BE2C (cell line): ENCODE measurements around the gene GLIPR1L1.

Experiments
- DNase-seq: peaks from one replicate; pipeline ENCODE4 v3.0.0-alpha.2; 2020
- H3K27me3 ChIP-seq: fragments of 250-450 bp; sonication (Bioruptor Pico); 2 replicates; pipeline ENCODE4 v1.5.1; 2020; ENCODE audit warnings: mild to moderate bottlenecking
- H3K36me3 ChIP-seq: fragments of 250-450 bp; sonication (Bioruptor Pico); 2 replicates; pipeline ENCODE4 v1.5.1; 2020; ENCODE audit warnings: mild to moderate bottlenecking
- H3K4me1 ChIP-seq: fragments of 250-450 bp; sonication (Bioruptor Pico); 2 replicates; pipeline ENCODE4 v1.5.1; 2020
- H3K4me3 ChIP-seq: 2 replicates; pipeline ENCODE4 v1.5.1; 2011; ENCODE audit warnings: low read depth, low read length
- H3K9me3 ChIP-seq: fragments of 250-450 bp; sonication (Bioruptor Pico); 2 replicates; pipeline ENCODE4 v1.5.1; 2020
- TF ChIP-seq, protein P1 (sequence below): IDR thresholded peaks from 2 replicates; pipeline ENCODE4 v1.5.1; 2012; ENCODE audit warnings: mild to moderate bottlenecking, low read depth, low read length

Gene GLIPR1L1

DNA sequence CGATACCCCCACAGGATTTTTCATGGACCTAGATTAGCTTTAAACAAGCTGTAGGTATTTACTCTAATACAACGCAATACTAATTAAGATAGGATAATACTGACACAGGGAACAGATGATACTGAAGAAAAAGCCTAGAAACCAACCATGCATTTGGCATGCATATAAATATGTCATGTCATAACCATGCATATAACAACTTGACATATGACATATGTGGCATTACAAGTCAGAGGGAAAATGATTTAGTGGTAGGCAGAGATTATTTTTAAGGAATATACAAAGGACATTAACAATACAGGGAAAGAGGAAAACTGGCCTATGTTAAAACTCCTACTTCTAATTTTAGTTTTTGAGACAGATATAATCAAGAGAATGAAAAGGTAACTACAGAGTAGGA is 32.2 kb upstream of the GLIPR1L1 start:
- no peaks in the 10 kb centered on the region for H3K36me3 ChIP-seq
- H3K9me3 ChIP-seq: no peaks in the 10 kb centered on the region
- no peak overlapping the region for H3K4me3 ChIP-seq
- H3K27me3 ChIP-seq: peaks cover 7% of the 10 kb centered on the region; the same call in 1 of the 2 replicates
- H3K4me1 ChIP-seq: no peaks in the 10 kb centered on the region
- DNase-seq: no peak
- TF ChIP-seq, protein P1, sequence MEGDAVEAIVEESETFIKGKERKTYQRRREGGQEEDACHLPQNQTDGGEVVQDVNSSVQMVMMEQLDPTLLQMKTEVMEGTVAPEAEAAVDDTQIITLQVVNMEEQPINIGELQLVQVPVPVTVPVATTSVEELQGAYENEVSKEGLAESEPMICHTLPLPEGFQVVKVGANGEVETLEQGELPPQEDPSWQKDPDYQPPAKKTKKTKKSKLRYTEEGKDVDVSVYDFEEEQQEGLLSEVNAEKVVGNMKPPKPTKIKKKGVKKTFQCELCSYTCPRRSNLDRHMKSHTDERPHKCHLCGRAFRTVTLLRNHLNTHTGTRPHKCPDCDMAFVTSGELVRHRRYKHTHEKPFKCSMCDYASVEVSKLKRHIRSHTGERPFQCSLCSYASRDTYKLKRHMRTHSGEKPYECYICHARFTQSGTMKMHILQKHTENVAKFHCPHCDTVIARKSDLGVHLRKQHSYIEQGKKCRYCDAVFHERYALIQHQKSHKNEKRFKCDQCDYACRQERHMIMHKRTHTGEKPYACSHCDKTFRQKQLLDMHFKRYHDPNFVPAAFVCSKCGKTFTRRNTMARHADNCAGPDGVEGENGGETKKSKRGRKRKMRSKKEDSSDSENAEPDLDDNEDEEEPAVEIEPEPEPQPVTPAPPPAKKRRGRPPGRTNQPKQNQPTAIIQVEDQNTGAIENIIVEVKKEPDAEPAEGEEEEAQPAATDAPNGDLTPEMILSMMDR: no peak

DNA sequence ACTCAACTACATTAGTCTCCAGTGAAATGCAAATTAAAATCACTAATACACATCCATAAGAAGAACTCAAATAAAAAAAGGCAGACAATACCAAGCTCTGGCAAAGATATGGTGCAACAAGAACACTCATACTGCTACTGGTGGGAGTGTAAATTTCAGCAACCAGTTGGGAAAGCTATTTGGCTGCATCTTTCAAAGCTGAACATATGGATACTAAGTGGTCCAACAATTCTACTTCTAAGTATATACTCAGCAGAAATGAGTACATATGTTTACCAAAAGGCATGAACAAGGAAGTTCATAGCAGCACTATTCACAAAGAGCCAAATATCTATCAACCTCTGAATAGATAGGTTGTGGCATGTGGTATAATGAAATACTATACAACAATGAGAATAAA is 31.7 kb upstream of the GLIPR1L1 start:
- H3K27me3 ChIP-seq: peaks cover 7% of the 10 kb centered on the region; the same call in 1 of the 2 replicates
- no peaks in the 10 kb centered on the region for H3K36me3 ChIP-seq
- no peaks in the 10 kb centered on the region for H3K9me3 ChIP-seq
- TF ChIP-seq, protein P1: no peak
- DNase-seq: no peak
- H3K4me3 ChIP-seq: no peak overlapping the region
- no peaks in the 10 kb centered on the region for H3K4me1 ChIP-seq

DNA sequence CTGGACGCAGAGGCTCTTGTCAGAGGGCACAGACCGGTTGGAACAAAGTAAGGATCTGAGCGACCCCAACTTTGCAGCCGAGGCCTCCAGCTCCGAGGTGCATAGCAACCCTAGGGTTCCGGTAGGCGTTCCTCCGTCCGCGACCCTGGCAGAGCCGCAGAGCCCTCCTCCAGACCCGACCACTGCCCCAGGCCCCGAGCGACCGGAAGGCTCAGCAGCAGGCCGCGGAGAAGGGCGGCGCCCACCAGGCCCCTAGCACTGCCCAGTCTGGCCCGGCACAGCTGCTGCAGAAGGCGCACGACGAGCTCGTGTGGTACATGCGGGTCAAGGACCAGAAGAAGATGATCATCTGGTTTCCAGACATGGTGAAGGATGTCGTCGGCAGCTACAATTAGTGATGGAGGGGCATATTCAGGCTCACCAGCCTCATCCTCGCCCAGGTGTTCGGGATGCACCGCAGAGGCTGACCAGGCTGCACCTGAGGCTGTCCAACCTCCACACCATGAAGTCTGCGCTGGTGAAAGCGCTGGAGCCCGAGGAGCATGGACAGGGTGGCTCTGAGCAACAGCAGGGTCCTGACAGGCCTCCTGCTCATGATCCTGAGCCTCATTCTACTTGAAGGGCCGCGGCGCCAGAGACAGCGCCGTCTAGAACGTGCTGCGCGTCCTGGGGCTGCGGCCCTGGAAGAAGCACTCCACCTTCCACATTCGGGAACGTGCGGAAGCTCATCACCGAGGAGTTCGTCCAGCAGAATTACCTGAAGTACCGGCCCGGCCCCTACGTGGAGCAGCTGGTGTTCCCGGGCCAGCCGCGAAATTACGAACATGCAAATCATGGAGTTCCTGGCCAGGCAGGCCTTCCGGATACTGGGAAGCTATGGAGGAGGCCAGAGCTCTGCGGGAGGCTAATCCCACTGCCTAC is 28.8 kb upstream of the GLIPR1L1 start:
- Histone ChIP-seq H3K4me3 (no peak overlapping the region), H3K36me3 (no peaks in the 10 kb centered on the region), H3K4me1 (no peaks in the 10 kb centered on the region), H3K27me3 (peaks cover 7% of the 10 kb centered on the region; the same call in 1 of the 2 replicates), H3K9me3 (no peaks in the 10 kb centered on the region)
- no peak for DNase-seq
- TF ChIP-seq, protein P1: no peak

DNA sequence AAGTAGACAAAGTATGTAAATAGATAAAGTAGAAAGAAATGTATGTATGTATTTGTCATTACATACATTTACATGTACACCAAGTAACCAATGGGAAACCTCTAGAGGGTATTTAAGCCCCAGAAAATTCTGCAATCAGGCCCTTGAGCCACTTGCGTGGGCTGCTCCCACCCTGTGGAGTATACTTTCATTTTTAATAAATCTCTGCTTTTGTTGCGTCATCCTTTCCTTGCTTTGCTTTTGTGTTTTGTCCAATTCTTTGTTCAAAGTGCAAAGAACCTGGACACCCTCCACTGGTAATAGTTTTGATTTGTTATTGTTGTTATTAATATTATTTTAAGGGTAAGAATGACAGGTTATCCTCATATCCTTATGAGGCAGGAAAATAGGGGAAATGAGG is 26.2 kb upstream of the GLIPR1L1 start:
- Histone ChIP-seq H3K4me1 (no peaks in the 10 kb centered on the region), H3K27me3 (peaks cover 7% of the 10 kb centered on the region), H3K4me3 (no peak overlapping the region), H3K9me3 (no peaks in the 10 kb centered on the region), H3K36me3 (no peaks in the 10 kb centered on the region)
- TF ChIP-seq, protein P1: no peak
- DNase-seq: no peak

DNA sequence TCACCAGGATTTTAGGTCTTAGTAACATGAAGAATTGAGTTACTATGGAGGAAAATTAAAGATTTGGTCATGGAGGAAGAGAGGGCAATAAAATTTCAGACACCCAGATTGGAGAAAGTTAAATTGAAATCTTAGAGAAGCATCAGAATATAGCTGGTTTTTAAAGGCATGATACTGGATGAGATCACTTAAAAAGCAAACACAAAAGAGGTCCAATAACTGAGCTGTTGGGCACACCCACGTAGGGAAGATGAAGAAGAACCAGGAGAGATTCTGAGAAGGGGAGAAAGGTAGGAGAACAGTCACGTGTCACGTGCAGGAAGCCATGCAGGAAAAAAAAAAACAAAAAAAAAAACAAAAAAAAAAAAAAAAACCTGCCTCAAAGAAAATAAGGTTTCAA is 23.1 kb upstream of the GLIPR1L1 start:
- TF ChIP-seq, protein P1: no peak
- no peaks in the 10 kb centered on the region; the same call in 1 of the 2 replicates for H3K27me3 ChIP-seq
- H3K4me1 ChIP-seq: no peaks in the 10 kb centered on the region
- no peaks in the 10 kb centered on the region for H3K36me3 ChIP-seq
- DNase-seq: no peak
- H3K4me3 ChIP-seq: no peak overlapping the region
- no peaks in the 10 kb centered on the region for H3K9me3 ChIP-seq

DNA sequence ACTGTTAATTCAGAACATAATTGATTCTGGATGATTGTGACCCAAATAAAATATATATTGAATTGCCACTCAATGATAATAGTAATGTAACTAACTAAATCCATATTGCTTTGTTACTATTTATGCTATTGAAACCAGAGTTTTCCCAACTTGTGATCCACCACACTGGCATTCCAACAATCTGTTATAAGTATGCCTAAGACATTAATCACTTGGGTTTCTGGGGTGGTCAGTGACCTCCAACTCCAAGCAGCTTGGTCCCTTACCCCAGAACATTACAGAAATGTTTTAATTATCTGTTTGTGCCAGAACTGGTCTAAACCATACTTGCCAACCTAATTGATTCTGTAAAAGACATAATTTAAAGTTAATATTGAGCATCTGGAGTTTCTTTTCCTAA is 19.0 kb upstream of the GLIPR1L1 start:
- Histone ChIP-seq H3K4me1 (no peaks in the 10 kb centered on the region), H3K27me3 (peaks cover 12% of the 10 kb centered on the region), H3K9me3 (no peaks in the 10 kb centered on the region), H3K4me3 (no peak overlapping the region), H3K36me3 (no peaks in the 10 kb centered on the region)
- DNase-seq: no peak
- TF ChIP-seq, protein P1: no peak
